DMS 273 treated with DMSO at 0.1 percent for 48 hours (cell line): ENCODE measurements around the gene SIAH1.
"Not testable (repeated sequence)": the region's sequence is repeated elsewhere in the genome, so short reads cannot be mapped to it uniquely, and the experiment has no call there.

Experiments used
- DNase-seq: peaks from one replicate; lab custom pipeline; 2025; lab: John Stamatoyannopoulos, UW

Gene SIAH1

DNA sequence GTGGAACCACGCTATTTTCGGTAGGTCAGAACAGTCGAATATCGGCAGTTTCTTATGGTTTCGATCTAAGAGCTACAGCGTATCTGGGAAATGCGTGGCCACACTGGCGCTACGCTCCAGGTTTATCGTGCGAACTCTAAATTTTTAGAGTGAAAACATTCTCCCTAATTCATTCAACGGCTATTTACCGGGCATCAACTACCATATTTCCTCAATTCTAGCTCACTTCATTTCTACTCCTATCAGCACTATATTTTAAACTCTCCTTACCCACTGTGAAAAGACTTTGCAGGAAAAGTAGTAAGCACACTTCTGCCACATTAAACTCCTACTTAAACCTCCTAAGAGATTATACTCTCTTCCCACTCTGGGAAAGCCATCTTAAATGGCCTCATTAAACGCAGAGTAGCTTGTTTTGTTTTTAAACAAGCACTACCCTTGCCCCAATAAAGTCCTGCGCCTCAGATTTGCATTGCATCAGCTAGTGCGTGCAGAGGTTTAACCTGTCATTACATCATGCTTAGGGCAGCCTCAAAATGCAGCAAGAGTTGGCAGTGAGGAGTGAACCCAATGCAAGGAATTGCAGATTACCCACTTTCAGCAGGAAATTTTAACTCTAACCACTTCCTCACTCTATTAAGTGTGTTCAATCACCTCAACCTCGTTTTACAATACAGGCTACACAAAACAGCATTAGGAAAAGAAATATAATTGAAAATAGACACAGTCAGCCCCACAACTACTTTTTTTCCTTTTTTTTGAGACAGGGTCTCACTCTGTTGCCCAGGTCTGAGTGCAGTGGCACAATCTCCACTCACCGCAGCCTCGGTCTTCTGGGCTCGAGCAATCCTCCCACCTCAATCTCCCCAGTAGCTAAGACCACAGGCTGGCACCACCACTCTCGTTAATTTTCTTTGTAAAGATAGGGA is 18.8 kb downstream of the SIAH1 start:
- DNase-seq = peak; percentile 35

DNA sequence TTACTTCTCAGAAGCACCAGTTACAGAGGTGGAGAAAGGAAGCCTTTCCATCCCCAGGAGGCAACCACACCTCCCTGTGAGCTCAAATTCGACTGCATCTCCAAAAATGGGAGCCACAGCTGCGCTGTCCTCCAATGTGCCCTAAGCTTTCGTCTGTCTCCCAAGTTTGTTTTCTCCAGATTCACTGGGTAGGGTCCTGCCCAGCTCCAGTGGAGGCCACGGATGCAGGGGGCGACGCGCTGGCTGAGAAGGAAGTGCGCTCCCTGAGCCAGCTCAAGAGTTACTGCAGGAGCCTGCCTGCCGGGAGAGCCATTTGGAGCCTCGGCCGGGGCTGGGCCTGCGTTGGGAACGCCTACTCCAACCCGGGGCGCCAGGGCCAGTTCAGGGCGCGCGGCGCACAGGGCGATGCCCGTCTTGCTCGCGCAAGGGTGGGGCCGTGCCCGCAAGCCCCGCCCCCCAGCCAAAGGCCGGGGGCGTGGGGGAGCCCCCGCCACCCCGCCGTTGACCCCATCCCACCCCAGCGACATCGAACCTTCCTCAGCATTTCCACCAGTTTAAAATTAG is 19.5 kb downstream of the SIAH1 start:
- peak; percentile 62 for DNase-seq

DNA sequence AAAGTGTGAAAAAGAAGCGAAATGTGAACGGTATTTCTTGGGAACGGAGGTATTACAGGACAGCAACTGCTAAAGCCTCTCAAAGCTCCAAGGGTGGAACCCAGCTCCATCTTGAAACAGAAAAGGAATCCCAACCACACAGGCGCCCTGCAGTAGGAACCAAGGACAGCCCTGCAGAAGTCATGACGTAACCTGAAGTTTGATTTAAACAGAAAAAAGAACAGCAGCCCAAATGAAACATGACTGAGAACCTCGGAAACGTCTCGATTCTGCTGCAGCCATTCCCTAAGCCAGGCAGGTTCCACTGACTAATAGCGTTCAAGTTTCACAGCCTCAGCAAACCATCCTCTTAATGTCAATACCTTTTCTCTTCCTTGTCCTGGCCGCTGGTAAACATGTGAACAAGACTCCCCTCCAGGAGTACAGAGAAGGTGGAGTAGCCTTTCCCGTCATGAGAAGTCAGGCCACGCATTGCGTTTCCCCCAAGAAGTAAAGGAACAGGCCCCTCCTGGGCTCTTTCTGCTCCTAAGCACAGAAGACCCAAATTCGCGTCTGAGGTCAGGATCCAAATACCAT is 20.1 kb downstream of the SIAH1 start:
- no peak for DNase-seq

DNA sequence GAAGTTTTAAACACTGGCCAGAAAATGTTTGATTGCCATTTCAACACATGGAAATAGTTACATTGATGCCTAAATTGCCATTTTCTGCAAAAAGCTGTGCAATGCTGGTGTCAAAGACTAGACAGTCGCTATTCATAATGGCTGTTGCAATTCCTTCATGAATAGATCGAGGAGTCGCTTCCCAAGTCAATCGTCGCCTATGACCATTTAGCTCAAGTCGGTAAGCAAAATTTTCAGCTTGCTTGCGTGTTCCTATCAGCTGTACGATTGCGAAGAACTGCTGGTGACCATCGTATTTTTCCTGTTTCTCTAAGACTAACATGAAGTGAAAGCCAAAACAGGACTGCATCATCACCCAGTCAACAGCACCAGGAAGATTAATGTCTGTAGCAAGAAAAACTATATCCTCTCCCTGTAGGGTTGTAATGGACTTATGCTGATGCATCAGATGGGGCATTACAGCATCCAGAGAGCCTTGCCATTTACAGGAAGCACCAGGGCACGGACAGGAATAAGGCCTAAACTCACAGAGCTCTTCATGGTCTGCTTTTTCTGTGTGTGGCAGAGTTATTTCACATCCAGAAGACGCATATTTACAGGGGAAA is 23.6 kb downstream of the SIAH1 start:
- DNase-seq = no peak

DNA sequence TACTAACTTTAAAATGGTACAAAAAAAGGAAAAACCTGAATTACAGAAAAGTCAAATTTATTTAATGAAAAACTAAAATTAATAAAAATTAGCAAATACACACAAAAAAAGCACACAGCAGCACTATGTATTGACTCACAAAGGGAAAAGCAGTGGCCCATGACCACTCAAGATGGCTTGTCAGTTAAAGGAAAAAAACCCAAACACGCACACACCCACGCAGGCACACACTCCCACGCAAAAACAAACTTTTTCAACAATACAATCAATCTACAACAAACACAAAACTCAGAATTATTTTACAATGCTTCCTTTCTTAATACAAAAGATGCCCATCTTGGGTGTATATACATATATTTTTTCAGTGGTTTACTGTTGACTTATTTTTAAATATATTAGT is 24.2 kb downstream of the SIAH1 start:
- DNase-seq = no peak

DNA sequence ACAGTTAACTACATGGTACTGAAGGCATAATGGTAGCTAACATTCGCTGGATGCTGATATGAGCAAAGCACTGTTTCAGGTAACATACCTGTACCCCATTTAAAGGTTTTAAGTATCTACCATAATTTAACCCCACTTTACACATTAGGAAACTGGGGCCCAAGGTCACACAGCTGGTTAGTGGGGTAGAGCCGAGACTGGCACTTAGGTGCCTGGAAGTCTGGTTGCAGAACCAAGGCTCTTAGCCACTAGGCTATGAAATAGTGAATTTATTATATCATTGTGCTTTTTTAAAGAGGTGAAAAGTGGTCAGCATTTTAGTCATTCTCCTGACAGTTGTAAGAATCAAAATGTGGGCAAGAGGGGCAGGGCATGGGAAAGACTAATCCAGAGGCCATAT is 25.2 kb downstream of the SIAH1 start:
- no peak for DNase-seq

DNA sequence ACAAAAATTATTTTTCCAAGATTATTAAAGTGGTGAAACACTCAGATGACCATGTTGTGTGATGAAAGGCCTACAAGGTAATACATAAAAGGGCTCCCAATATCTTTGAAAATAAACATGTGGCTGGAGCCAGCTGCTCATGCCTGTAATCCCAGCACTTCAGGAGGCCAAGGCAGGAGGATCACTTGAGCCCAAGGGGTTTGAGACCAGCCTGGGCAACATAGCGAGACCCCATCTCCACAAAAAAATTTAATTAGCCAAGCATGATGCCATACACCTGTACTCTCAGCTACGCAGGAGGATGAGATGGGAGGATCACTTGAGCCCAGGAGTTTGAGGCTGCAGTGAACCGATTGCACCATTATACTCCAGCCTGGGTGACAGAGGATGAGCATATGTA is 26.8 kb downstream of the SIAH1 start:
- DNase-seq = no peak

DNA sequence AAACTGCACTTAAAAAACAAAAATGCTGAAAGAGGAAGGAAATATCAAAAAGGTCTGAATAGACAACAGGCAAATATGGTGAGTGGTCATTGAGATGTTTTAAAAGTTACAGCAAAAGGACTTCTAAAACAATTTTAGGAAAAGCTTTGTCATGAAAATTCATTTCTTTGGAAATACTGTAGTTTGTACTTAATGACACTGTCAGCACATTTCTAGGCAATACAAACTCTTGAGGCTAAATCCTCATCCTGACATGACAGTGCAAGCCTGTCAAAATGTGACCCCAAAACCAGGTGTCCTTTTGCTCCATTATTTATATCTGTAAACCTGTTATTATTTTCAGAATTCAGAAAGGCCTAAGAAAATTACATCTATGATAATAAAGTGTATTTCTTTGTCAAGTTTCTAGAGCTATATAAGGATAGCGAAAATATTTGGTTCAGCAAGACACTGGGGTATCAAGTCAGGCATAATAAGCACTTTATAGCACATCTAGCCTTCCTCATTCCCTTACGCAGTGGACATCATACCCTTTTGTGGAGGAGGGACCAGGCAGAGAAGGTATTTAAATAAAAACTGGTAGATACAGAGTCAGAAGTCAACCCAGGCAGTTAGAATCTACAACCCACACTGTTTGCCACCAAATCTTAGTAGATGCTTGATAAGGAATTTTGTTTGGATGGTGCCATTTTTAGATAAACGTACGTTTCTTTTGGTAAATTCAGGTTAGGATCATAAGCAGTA is 28.4 kb downstream of the SIAH1 start:
- no peak for DNase-seq

DNA sequence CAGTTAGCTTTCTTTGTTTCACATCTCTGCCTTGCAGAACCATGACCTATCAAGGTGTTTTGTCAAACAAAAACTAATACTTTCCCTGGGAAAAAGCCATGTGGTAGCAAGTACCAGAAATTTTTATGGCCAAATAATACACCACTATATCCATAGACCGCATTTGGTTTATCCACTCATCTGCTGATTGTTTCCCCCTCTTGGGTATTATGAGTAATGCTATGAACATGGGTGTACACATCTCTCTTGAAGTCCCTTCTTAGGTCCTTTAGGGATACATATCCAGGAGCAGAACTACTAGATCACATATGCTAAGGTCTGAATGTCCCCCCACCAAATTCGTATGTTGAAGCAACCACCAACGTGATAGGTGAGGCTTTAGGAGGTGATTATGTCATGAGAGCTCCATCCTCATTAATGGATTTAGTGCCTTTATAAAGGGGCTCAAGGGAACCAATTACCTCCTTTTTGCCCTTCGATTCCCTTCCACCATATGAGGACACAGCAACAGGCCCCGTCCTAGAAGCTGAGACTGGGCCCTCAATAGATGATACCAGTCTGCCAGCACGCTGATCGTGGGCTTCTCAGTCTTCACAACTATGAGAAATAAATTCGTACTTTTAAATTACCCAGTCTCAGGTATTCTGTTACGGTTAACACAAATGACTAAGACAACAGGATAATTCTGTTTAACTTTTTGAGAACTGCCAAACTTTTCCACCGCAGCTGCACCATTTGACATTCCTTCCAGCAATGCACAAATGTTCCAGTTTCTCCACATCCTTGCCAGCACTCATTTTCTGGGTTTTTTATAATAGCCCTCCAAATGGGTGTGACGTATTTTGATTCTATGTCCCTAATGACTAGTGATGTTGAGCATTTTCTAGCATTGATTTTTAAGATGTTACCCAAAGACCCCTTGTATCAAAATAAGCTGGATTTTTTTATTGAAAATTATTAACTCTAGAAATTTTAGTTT is 30.0 kb downstream of the SIAH1 start:
- no peak for DNase-seq

DNA sequence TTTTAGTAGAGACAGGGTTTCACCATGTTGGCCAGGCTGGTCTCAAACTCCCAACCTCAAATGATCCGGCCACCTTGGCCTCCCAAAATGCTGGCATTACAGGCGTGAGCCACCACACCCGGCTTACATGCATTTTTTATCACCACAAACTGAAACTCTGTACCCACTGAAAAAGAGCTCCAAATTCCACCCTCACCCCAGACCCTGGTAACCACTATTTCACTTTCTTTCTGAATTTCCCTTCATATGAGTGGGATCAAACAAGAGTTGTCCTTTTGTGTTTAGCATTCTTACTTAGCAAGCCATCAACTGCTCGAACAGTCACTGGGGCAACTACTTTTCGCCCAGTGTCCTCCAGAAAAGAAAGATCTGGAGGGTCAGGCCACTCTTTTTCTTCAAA is 30.8 kb downstream of the SIAH1 start:
- not testable (repeated sequence) for DNase-seq

DNA sequence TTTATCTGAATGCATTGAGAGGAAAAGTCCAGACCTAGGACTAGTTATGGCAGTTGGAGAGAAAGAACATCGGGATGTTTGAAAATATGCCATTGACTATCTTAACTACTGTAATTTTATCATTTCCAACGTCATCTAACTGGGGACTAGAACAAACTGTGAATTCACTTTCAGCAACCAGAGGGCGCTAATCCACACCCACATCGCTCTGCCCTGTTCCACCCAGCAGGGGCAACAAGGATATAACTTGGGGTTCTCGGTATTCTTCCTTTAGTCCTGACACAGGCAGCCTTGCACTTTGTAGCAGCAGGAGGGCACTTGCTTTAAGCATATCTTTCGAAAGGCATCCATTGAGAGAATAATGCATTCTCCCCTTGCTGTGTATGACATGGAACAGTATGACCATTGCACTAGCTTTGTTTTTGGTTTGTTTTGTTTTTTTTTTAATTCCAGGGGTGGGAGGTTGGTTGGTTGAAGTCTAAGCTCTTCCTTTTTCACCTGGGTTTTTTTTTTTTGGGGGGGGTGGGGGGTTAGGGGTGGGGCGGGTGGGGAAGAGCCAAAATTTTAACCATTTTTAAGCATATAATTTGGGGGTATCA is 31.5 kb downstream of the SIAH1 start:
- DNase-seq = peak; percentile 19

DNA sequence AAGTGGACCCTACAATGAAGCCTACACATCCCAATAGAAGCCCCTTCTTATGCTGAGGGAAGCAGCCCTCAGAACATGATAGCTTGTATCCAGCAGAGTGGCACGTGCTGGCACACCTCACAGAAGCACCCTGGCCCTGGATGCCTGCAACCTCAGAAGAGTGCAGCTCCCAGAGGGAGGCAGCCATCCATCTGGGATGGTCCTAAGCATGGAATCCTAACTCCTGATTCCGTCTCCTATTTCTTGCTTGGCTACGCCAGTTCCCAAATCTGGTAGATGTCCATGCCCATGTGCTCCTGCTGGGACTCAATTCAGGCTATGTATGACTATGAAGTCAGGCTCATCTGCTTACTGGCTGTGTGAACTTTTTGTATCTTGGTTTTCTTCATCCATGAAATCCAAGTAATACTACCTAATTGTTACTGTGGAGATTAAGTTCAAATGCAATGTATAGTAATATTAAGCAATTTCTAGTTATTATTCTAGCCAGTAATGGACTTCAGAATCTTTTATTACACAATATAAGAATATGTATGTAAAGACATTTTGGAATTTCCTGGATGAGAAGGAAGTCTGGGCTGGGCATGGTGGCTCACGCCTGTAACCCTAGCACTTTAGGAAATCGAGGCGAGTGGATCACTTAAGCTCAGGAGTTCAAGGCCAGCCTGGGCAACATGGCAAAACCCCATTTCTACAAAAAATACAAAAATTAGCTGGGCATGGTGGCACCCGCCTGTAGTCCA is 32.4 kb downstream of the SIAH1 start:
- no peak for DNase-seq

DNA sequence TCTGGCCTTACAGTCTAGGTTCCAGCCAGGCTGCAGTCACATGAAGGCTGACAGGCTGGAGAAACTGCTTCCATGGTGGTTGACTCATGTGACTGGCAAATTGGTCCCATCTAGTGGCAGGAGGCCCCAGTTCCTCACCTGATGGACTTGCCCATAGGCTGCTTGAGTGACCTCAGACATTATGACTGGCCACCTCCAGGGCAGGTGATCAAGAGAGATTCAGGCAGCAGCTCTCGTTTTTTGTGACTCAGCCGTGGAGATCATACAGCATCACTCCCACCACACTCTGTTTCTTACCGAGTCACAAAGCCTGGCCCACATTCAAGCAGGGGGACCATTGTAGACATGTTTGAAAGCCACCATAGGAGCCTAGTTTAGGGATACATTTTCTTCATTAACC is 34.5 kb downstream of the SIAH1 start:
- DNase-seq = no peak

DNA sequence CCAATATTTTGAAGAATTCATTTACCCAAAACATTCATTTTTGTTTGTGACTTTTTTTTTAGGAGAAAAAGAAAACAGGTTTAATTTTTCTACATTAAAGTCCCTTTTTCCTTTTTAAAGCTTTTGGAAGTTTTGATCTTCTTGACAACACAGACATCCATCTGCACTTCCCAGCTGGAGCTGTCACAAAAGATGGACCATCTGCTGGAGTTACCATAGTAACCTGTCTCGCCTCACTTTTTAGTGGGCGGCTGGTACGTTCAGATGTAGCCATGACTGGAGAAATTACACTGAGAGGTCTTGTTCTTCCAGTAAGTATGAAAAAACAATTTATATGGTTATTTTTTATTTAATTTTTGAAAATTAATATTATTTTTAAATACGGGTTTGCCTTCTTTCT is 37.2 kb downstream of the SIAH1 start:
- peak; percentile 67 for DNase-seq

DNA sequence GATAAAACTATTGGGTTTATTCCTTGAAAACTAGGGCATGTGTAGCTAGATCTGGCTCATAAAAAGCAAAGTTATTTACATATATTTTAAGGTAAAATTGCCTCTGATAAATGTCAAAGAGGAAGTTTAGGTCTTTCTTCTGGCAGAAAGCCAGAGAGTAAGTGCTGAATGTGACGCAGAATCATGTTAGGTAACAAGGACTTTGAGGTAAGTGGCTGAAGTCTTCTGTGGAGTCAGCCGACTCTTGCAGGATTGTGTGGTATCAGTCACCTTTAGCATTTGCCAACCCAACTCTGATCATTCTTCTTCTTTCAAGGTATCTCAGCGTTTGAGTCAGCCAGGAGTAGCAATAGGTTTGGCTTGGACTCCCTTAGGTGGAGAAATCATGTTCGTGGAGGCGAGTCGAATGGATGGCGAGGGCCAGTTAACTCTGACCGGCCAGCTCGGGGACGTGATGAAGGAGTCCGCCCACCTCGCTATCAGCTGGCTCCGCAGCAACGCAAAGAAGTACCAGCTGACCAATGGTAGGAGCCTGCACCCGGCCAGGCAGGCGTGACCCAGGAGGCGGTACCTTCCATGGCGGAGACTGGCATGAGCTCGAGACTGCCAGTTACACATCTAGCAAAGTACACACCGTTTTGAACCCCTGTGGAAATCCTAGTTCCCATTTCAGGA is 37.9 kb downstream of the SIAH1 start:
- DNase-seq = no peak

DNA sequence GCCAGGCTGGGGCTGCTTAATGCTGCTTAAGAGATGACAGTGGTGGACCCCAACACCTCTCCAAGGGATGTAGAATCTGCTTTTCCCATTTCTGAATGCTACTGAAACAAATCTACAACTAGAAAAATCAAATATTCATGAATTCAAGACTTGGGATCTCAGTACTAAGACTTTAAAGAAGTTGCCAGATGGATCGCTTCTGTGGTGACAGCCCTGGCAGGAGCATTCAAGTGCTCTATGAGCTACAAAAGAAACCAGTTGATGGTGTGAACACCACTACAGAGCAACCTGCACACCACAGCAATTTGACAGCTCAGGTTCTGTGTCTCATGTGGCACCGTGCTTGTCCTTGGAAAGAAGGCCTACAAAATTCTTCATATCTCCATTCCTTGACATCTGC is 42.6 kb downstream of the SIAH1 start:
- no peak for DNase-seq

DNA sequence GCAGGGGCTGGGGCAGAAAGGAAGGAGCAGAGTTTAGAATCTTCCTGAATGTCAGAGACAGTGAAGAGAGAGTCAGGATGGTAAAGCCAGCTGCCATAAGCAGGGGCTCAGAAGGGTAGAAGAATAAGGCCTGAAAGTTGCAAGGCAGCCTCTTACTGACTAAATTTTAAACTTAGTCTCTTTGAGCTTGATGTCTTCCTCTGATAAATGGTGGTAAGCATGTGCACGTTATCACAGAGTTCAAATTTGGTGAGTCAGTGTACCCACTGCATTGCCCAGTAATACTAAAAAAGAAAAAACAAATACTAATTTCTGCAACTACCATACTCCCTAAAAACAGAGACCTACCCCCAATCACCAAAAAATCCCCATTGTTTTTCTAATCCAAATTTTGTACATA is 45.2 kb downstream of the SIAH1 start:
- DNase-seq = no peak

DNA sequence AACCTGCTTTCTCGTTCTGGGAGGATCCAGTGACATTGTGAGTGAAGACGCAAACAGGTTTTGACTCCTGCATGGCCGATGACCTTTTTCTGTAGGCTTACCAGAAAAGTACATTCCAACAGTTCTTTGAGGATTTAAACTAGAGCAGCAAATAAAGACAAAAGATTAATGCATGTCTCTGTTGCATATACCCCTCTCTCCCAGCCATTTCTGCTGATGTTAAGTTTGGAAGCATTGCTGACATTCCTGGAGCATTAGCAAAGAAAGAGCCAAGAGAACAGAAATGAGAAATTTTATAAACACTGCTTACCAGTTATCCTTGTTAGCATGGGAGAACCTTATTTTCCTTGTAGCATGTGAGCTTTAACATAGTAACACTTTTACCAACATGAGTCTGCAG is 49.3 kb downstream of the SIAH1 start:
- DNase-seq = no peak

DNA sequence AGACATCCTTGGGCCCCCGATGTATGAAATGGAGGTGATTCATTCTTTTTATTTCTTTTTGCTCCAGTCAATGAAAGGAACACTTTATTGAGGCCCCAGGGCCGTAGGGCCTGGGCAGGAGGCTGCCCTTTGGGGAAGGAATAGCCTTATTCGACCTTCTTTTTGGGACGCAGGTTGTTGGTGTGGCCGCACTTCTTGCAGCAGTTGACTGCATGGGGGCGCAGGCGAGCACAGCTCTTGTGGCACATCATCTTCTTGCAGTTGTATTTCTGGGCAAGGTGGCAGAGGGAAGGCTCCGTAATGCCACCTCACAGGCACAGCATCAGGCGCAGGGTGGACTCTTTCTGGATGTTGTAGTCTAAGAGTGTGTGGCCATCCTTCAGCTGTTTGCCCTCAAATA is 50.9 kb downstream of the SIAH1 start:
- DNase-seq = no peak
